Measurements from ENCODE around the gene PRKCA. TPM values are rescaled to one million over a fixed set of nuclear protein-coding genes. Genes with fewer than 3 reads are reported as not detected.

PRKCA gene
- total and polyA plus RNA-seq, 10 of the 15 experiments (the other 5 are each of a cell fraction or from before 2014, with no cell fraction given) = 0.11 to 14.6 (median 0.72) TPM

- Histone ChIP-seq H3K4me2 (ENCODE audit: control insufficient read depth, insufficient read depth) (no peak overlapping the region), H3K4me1 (ENCODE audit: control insufficient read depth, insufficient read depth, low read length) (no peaks in the 10 kb centered on the region), H3K9ac (ENCODE audit: control insufficient read depth, insufficient read depth, low read length) (no peak overlapping the region), H3K36me3 (ENCODE audit: control insufficient read depth in 2 of 2, insufficient read depth in 2 of 2, low read length in 1 of 2) (no peaks in the 10 kb centered on the region; a peak in 1 of 4 replicates), H3K27ac (ENCODE audit: control insufficient read depth, insufficient read depth) (no peak overlapping the region), H3K27me3 (replicated peaks in 1 of 2; ENCODE audit: control insufficient read depth in 2 of 2, insufficient read depth in 2 of 2, low read length in 1 of 2) (no peaks in the 10 kb centered on the region), H3K9me3 (replicated peaks; ENCODE audit: control insufficient read depth, insufficient read depth, low read length) (no peaks in the 10 kb centered on the region), H4K20me1 (ENCODE audit: control insufficient read depth, insufficient read depth) (no peaks in the 10 kb centered on the region), H3K4me3 (no peak overlapping the region), H2AFZ (ENCODE audit: control insufficient read depth, low read depth, low read length) (no peak overlapping the region), H3K79me2 (ENCODE audit: control insufficient read depth, insufficient read depth, low read length) (no peaks in the 10 kb centered on the region)
- ChIA-PET SMC1A (ENCODE audit: uncharacterized antibody, unreplicated experiment) (interaction anchor here (0.6 kb wide), 2 partner anchors 799 to 1507 kb away, joined by 3 read pairs; no protein-coding TSS in a partner anchor), CTCF (interaction anchor here (0.6 to 1.8 kb wide), 2 partner anchors 11 to 57 kb away, joined by 3 to 5 read pairs; no protein-coding TSS in a partner anchor), POLR2A (no interaction called here), RAD21 (ENCODE audit: unreplicated experiment) (no interaction called here)
- DNase-seq (ENCODE audit: low read depth, low spot score) (no peak), FAIRE-seq (no peak), ATAC-seq (no peak)
- in situ Hi-C loops (cut with MboI) (no loop called here), intact Hi-C loops (cut with micrococcal nuclease; ENCODE audit: unreplicated experiment) (no loop called here)
- TF ChIP-seq RAD51 (IDR thresholded peaks at IDR 0.05) (no peak), USF2 (IDR thresholded peaks at IDR 0.05; ENCODE audit: borderline replicate concordance, low read depth, low read length) (no peak), CREM (IDR thresholded peaks at IDR 0.05; ENCODE audit: low read depth) (no peak), STAT1 (conservative IDR thresholded peaks at IDR 0.05) (no peak), ESRRA (IDR thresholded peaks at IDR 0.05; ENCODE audit: low read length) (no peak), SMARCA5 (IDR thresholded peaks at IDR 0.05) (no peak), ASH2L (IDR thresholded peaks at IDR 0.05; ENCODE audit: borderline replicate concordance, low read depth) (no peak)
- 57% methylated on average over 3 of the region's 3 CpGs for WGBS (ENCODE audit: insufficient coverage, insufficient replicate concordance, low lambda C conversion rate, missing lambda C conversion rate)
- no TSS peak for BruUV-seq (replicated peaks)
Measured at GRCh38 chr17:66793814-66794213, 491.4 kb downstream of the PRKCA start.

GRCh38 chr17:66795486-66795885, 493.1 kb downstream of the PRKCA start:
- intact Hi-C loops (cut with micrococcal nuclease; ENCODE audit: unreplicated experiment) = no loop called here
- Histone ChIP-seq H3K9me3 (replicated peaks; ENCODE audit: control insufficient read depth, insufficient read depth, low read length) (no peaks in the 10 kb centered on the region), H3K9ac (ENCODE audit: control insufficient read depth, insufficient read depth, low read length) (no peak overlapping the region), H4K20me1 (ENCODE audit: control insufficient read depth, insufficient read depth) (no peaks in the 10 kb centered on the region), H3K79me2 (ENCODE audit: control insufficient read depth, insufficient read depth, low read length) (no peaks in the 10 kb centered on the region), H3K27ac (ENCODE audit: control insufficient read depth, insufficient read depth) (no peak overlapping the region), H3K4me3 (no peak overlapping the region), H3K4me1 (ENCODE audit: control insufficient read depth, insufficient read depth, low read length) (no peaks in the 10 kb centered on the region), H3K27me3 (replicated peaks in 1 of 2; ENCODE audit: control insufficient read depth in 2 of 2, insufficient read depth in 2 of 2, low read length in 1 of 2) (no peaks in the 10 kb centered on the region), H2AFZ (ENCODE audit: control insufficient read depth, low read depth, low read length) (no peak overlapping the region), H3K36me3 (ENCODE audit: control insufficient read depth in 2 of 2, insufficient read depth in 2 of 2, low read length in 1 of 2) (no peaks in the 10 kb centered on the region; a peak in 1 of 4 replicates), H3K4me2 (ENCODE audit: control insufficient read depth, insufficient read depth) (no peak overlapping the region)
- in situ Hi-C loops (cut with MboI) = no loop called here
- ATAC-seq = no peak
- RAD21 ChIA-PET (ENCODE audit: unreplicated experiment) = no interaction called here
- 17% methylated on average over 3 of the region's 3 CpGs for WGBS (ENCODE audit: insufficient coverage, insufficient replicate concordance, low lambda C conversion rate, missing lambda C conversion rate)
- CTCF ChIA-PET = no interaction called here
- POLR2A ChIA-PET = no interaction called here
- FAIRE-seq = no peak
- SMC1A ChIA-PET (ENCODE audit: uncharacterized antibody, unreplicated experiment) = no interaction called here
- BruUV-seq (replicated peaks) = no TSS peak
- DNase-seq (ENCODE audit: low read depth, low spot score) = no peak
- TF ChIP-seq EED (IDR thresholded peaks at IDR 0.05; ENCODE audit: low read depth) (no peak), HDAC2 (IDR thresholded peaks at IDR 0.05) (no peak), PBX3 (IDR thresholded peaks at IDR 0.05; ENCODE audit: insufficient replicate concordance, low read depth, low read length) (no peak), TBL1XR1 (IDR thresholded peaks at IDR 0.05; ENCODE audit: low read depth, low read length) (no peak), E2F8 (IDR thresholded peaks at IDR 0.05; ENCODE audit: low read depth, partially characterized antibody) (no peak), HCFC1 (IDR thresholded peaks at IDR 0.05; ENCODE audit: low read length) (no peak), SMC3 (IDR thresholded peaks at IDR 0.05; ENCODE audit: borderline replicate concordance, low read length) (no peak), PAX5 (IDR thresholded peaks at IDR 0.05; ENCODE audit: borderline replicate concordance, low read depth, low read length) (no peak)

All from GM12878 (cell line).